A673 (cell line): ENCODE measurements around the gene FSTL1. TPM values are rescaled to one million over a fixed set of nuclear protein-coding genes. Genes with fewer than 3 reads are reported as not detected.
A peak's percentile ranks its signal among the peaks of the same experiment; 100 is the strongest.

Experiments used
- BruUV-seq: library from RNA; stranded (reverse); fragments of 400-500 nt; replicated peaks from 2 replicates; lab custom pipeline; 2021; lab: Mats Ljungman, UMichigan
- CTCF ChIA-PET: fragments of 300-600 bp; sonication (Branson Sonifier 250); formaldehyde crosslinking; loops from one replicate; lab custom pipeline; 2022; ENCODE audit warnings: antibody characterized with exemption; lab: Charles Lee
- POLR2A ChIA-PET: fragments of 300-600 bp; sonication (Branson Sonifier 250); formaldehyde crosslinking; loops from one replicate; lab custom pipeline; 2022; ENCODE audit warnings: antibody characterized with exemption; ENCODE audit not compliant: low non-redundant PET; lab: Charles Lee
- DNase-seq: peaks from one replicate; pipeline ENCODE4 v3.0.0-alpha.2; 2015; ENCODE audit warnings: low spot score
- H3K27ac ChIP-seq: fragments of 200-600 bp; sonication (generic); 2 replicates; pipeline ENCODE4 v1.5.1; 2016; ENCODE audit warnings: mixed run types, low read depth, mild to moderate bottlenecking, mixed read lengths, antibody characterized with exemption, low read length; ENCODE audit not compliant: poor library complexity, severe bottlenecking
- H3K27me3 ChIP-seq: fragments of 200-600 bp; sonication (generic); replicated peaks from 2 replicates; pipeline ENCODE4 v1.6.1; 2017; ENCODE audit warnings: mixed run types, low read depth, mild to moderate bottlenecking, mixed read lengths, antibody characterized with exemption, low read length; ENCODE audit not compliant: insufficient read depth, poor library complexity
- H3K36me3 ChIP-seq: fragments of 200-600 bp; sonication (generic); 2 replicates; pipeline ENCODE4 v1.6.1; 2016; ENCODE audit warnings: mixed run types, mild to moderate bottlenecking, mixed read lengths, antibody characterized with exemption, low read length; ENCODE audit not compliant: insufficient read depth, poor library complexity, severe bottlenecking
- H3K4me1 ChIP-seq: fragments of 200-600 bp; sonication (generic); 2 replicates; pipeline ENCODE4 v1.6.1; 2017; ENCODE audit warnings: mixed run types, mild to moderate bottlenecking, mixed read lengths, antibody characterized with exemption, low read length; ENCODE audit not compliant: insufficient read depth, poor library complexity, severe bottlenecking
- H3K4me3 ChIP-seq: fragments of 200-600 bp; sonication (generic); 2 replicates; pipeline ENCODE4 v1.5.1; 2016; ENCODE audit warnings: low read depth, mixed run types, mild to moderate bottlenecking, mixed read lengths, low read length; ENCODE audit not compliant: poor library complexity, severe bottlenecking
- H3K9me3 ChIP-seq: fragments of 200-600 bp; sonication (generic); 2 replicates; pipeline ENCODE4 v1.6.1; 2016; ENCODE audit warnings: mixed run types, low read depth, mild to moderate bottlenecking, mixed read lengths, antibody characterized with exemption, low read length; ENCODE audit not compliant: poor library complexity, severe bottlenecking
- CTCF ChIP-seq: fragments of 300-800, 200-600 bp; sonication (generic); conservative IDR thresholded peaks from 2 replicates; pipeline ENCODE4 v1.5.1; 2017; ENCODE audit warnings: low read depth, mild to moderate bottlenecking, antibody characterized with exemption, low read length, moderate library complexity, mixed read lengths
- EZH2 ChIP-seq: fragments of 200-600 bp; sonication (generic); IDR thresholded peaks from 2 replicates; pipeline ENCODE4 v1.6.1; 2017; ENCODE audit warnings: borderline replicate concordance, low read depth, mild to moderate bottlenecking, mixed read lengths, antibody characterized with exemption, low read length; ENCODE audit not compliant: poor library complexity, severe bottlenecking
- intact Hi-C: fragments of 100-400 bp; cut with micrococcal nuclease; formaldehyde crosslinking; loops from one replicate; pipeline ENCODE4 v1.10.0; 2022; ENCODE audit not compliant: unreplicated experiment
- total RNA-seq: library from RNA; stranded (reverse); gene quantifications from 2 replicates; pipeline ENCODE4 v1.2.3, GENCODE V29; 2021

FSTL1 gene
- total RNA-seq, 1 experiment from 2014 or later = 122 TPM

- peak; percentile 5 for DNase-seq
- Histone ChIP-seq H3K4me3 (no peak overlapping the region), H3K9me3 (peaks cover 4% of the 10 kb centered on the region), H3K27me3 (peaks cover 2% of the 10 kb centered on the region), H3K36me3 (no peaks in the 10 kb centered on the region), H3K4me1 (no peaks in the 10 kb centered on the region), H3K27ac (no peak overlapping the region)
- intact Hi-C loops = no loop called here
- ChIA-PET CTCF (no interaction called here), POLR2A (no interaction called here)
- BruUV-seq = no TSS peak
- TF ChIP-seq CTCF (no peak), EZH2 (no peak)
Observed at GRCh38 chr3:120497818-120498217, 47.0 kb upstream of the FSTL1 start.

GRCh38 chr3:120497336-120497735 is 46.5 kb upstream of the FSTL1 start:
- no peak for TF ChIP-seq CTCF
- Histone ChIP-seq H3K4me3 (no peak overlapping the region), H3K4me1 (no peaks in the 10 kb centered on the region), H3K9me3 (peaks cover 4% of the 10 kb centered on the region), H3K36me3 (no peaks in the 10 kb centered on the region), H3K27ac (no peak overlapping the region), H3K27me3 (peaks cover 6% of the 10 kb centered on the region)
- intact Hi-C loops = no loop called here
- ChIA-PET CTCF (no interaction called here), POLR2A (no interaction called here)
- peak; percentile 4 for DNase-seq
- no TSS peak for BruUV-seq

DNA sequence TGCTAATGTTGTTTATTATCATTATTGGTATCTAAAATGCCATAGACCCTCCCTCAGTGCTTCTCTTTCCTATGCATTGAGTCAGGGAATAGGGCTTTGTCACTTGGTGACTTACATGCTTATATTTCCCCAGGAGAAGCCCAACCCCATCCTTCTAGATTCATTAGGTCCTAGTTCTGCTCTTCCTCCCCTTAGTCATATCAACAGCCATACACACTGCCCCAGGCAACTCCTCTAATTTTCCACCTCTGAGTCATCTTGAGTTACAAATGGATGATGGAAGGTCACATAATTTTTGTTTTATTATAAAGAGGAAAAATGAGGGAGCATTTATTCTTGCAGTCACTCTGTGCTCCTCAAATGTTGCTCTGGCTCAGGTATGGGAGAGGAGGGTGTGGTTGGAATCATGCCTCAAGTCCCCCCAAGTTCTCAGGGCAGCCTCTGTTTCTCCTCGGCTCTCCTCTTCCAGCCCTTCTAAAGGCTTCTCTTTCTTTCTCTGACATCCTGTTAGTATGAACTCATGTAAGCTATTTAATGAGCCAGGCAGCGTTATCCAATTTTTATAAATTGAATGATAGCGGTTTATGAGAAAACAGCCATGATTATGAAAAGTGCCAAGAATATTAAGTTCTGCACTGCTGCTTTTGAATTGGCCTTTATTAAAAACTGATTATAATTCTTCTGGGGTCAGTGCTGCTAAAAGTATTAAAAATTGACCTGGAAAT is 45.6 kb upstream of the FSTL1 start:
- BruUV-seq = no TSS peak
- intact Hi-C loops = no loop called here
- peaks cover 4% of the 10 kb centered on the region for H3K9me3 ChIP-seq
- H3K4me3 ChIP-seq = no peak overlapping the region
- TF ChIP-seq EZH2 = no peak
- TF ChIP-seq CTCF = no peak
- peak; percentile 10 for DNase-seq
- H3K27ac ChIP-seq = no peak overlapping the region
- H3K4me1 ChIP-seq = no peaks in the 10 kb centered on the region
- H3K36me3 ChIP-seq = no peaks in the 10 kb centered on the region
- ChIA-PET CTCF (no interaction called here), POLR2A (no interaction called here)
- H3K27me3 ChIP-seq = peaks cover 14% of the 10 kb centered on the region
